ENCODE data around the gene NKPD1. TPM values are rescaled to one million over a fixed set of nuclear protein-coding genes. Genes with fewer than 3 reads are reported as not detected.

NKPD1 gene
- total and polyA plus RNA-seq, 8 donors, result 0.08 to 0.24 (median 0.17) TPM; not detected in 2

- ATAC-seq (no peak), DNase-seq (no peak)
- Histone ChIP-seq H3K27me3 (no peaks in the 10 kb centered on the region), H3K4me3 (no peak overlapping the region), H3K9me3 (no peaks in the 10 kb centered on the region), H3K4me1 (no peaks in the 10 kb centered on the region), H3K27ac (no peak overlapping the region), H3K36me3 (peaks cover 0 to 30% of the 10 kb centered on the region in 2 donors)
- intact Hi-C loops (cut with DNase I), result no loop called here
- TF ChIP-seq CTCF (IDR thresholded peaks at IDR 0.05), result no peak
These were observed 22.5 kb downstream of the NKPD1 start for GRCh38 chr19:45138303-45138751.

- DNase-seq, result no peak
- peaks cover 0 to 19% of the 10 kb centered on the region in 2 donors for H3K36me3 ChIP-seq
These were observed 23.5 kb downstream of the NKPD1 start for GRCh38 chr19:45137179-45137761.

GRCh38 chr19:45136507-45137178, 24.1 kb downstream of the NKPD1 start:
- Histone ChIP-seq H3K36me3 (peaks cover 0 to 13% of the 10 kb centered on the region in 2 donors), H3K27ac (no peak overlapping the region)
- ATAC-seq, result no peak

More at GRCh38 chr19:45137179-45137761, 23.5 kb downstream of the NKPD1 start:
- Histone ChIP-seq H3K27ac (no peak overlapping the region), H3K27me3 (no peaks in the 10 kb centered on the region), H3K9me3 (no peaks in the 10 kb centered on the region), H3K4me3 (no peak overlapping the region), H3K4me1 (no peaks in the 10 kb centered on the region)
- no peak for TF ChIP-seq CTCF (IDR thresholded peaks at IDR 0.05)
- no peak for ATAC-seq
- intact Hi-C loops (cut with DNase I), result no loop called here

GRCh38 chr19:45135176-45135885, 25.5 kb downstream of the NKPD1 start:
- no peak overlapping the region for H3K4me3 ChIP-seq
- DNase-seq (no peak), ATAC-seq (no peak)
- intact Hi-C loops (cut with DNase I), result no loop called here
- no peaks in the 10 kb centered on the region for H3K27me3 ChIP-seq
- TF ChIP-seq CTCF (IDR thresholded peaks at IDR 0.05), result no peak
- no peaks in the 10 kb centered on the region for H3K4me1 ChIP-seq
- no peaks in the 10 kb centered on the region for H3K36me3 ChIP-seq
- no peaks in the 10 kb centered on the region for H3K9me3 ChIP-seq
- no peak overlapping the region for H3K27ac ChIP-seq

More at GRCh38 chr19:45136507-45137178, 24.1 kb downstream of the NKPD1 start:
- Histone ChIP-seq H3K4me1 (no peaks in the 10 kb centered on the region), H3K4me3 (no peak overlapping the region), H3K9me3 (no peaks in the 10 kb centered on the region), H3K27me3 (no peaks in the 10 kb centered on the region)
- intact Hi-C loops (cut with DNase I), result no loop called here
- TF ChIP-seq CTCF (IDR thresholded peaks at IDR 0.05), result no peak
- DNase-seq, result no peak

- intact Hi-C loops (cut with DNase I), result no loop called here
- H3K4me3 ChIP-seq, result no peak overlapping the region
- H3K27me3 ChIP-seq, result no peaks in the 10 kb centered on the region
- no peak overlapping the region for H3K27ac ChIP-seq
- DNase-seq (no peak), ATAC-seq (no peak)
- H3K9me3 ChIP-seq, result no peaks in the 10 kb centered on the region
- H3K4me1 ChIP-seq, result no peaks in the 10 kb centered on the region
- peaks cover 0 to 4% of the 10 kb centered on the region in 2 donors for H3K36me3 ChIP-seq
- TF ChIP-seq CTCF (IDR thresholded peaks at IDR 0.05), result no peak
These were observed 27.1 kb downstream of the NKPD1 start for GRCh38 chr19:45133661-45134060.

Data from left lung (tissue), 10 donors.